H1 (cell line): ENCODE results near the gene CADM1.

Experiments used
- CTCF ChIP-seq, 3 experiments: IDR thresholded peaks; 1 replicate in 2 of 3; 2 replicates in 1 of 3; pipeline versions ENCODE4 v1.5.1 to v1.6.1; 2011; ENCODE audit warnings: low read length in 3 of 3, mild to moderate bottlenecking in 3 of 3, inconsistent platforms in 2 of 3, low read depth in 1 of 3, moderate library complexity in 1 of 3; ENCODE audit not compliant: insufficient read depth in 1 of 3; ENCODE audit errors: control extremely low read depth in 1 of 3
- PHF8 ChIP-seq: fragments of 200-600 bp; sonication (generic); conservative IDR thresholded peaks from 2 replicates; pipeline ENCODE4 v1.7.1; 2012; ENCODE audit warnings: low read depth, mild to moderate bottlenecking, inconsistent platforms, low read length, moderate library complexity
- POLR2AphosphoS5 ChIP-seq: IDR thresholded peaks from 2 replicates; pipeline ENCODE4 v1.6.1; 2011; ENCODE audit warnings: low read depth, low read length
- SAP30 ChIP-seq: fragments of 300-600 bp; sonication (generic); IDR thresholded peaks from 2 replicates; pipeline ENCODE4 v1.7.1; 2012; ENCODE audit warnings: low read length, moderate library complexity, mild to moderate bottlenecking, inconsistent platforms; ENCODE audit not compliant: insufficient read depth, insufficient replicate concordance

GRCh38 chr11:115168229-115168671, 336.0 kb downstream of the CADM1 start:
- TF ChIP-seq POLR2AphosphoS5 (no peak), SAP30 (no peak), CTCF (IDR thresholded peaks at IDR 0.05; ENCODE audit: control extremely low read depth in 1 of 3, insufficient read depth in 1 of 3, low read depth in 1 of 3, low read length in 3 of 3) (no peak), PHF8 (no peak)
